ENCODE results near the gene SEC22A. TPM values are rescaled to one million over a fixed set of nuclear protein-coding genes. Genes with fewer than 3 reads are reported as not detected.

The SEC22A gene
- total RNA-seq, 2 donors from 2014 or later, result 24.7 to 25.3 TPM

DNA sequence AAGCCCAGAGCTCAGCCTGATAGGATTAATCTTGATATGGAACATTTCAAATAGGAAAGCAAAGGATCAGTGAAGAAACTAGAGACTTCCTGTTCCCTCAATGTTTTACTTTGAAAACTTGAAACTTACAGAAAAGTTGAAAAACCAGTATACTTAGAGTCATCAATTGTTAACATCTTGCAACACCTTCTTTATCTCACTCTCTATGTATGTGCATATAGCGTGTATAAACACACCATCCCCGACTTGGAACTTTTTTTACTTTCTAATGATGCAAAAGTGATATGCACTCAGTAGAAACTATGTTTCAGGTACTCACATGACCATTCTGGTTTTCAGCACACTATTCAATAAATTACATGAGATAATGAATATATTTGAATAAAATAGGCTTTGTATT is 60.5 kb downstream of the SEC22A start:
- DNase-seq (ENCODE audit: low spot score), result no peak
- Histone ChIP-seq H3K36me3 (no peaks in the 10 kb centered on the region), H3K27ac (no peak overlapping the region), H3K9me3 (no peaks in the 10 kb centered on the region), H3K4me3 (no peak overlapping the region), H3K27me3 (replicated peaks; ENCODE audit: insufficient read depth) (no peaks in the 10 kb centered on the region), H3K4me1 (ENCODE audit: control insufficient read depth in 1 of 2, low read depth in 2 of 2) (no peaks in the 10 kb centered on the region)
- TF ChIP-seq, protein P1, sequence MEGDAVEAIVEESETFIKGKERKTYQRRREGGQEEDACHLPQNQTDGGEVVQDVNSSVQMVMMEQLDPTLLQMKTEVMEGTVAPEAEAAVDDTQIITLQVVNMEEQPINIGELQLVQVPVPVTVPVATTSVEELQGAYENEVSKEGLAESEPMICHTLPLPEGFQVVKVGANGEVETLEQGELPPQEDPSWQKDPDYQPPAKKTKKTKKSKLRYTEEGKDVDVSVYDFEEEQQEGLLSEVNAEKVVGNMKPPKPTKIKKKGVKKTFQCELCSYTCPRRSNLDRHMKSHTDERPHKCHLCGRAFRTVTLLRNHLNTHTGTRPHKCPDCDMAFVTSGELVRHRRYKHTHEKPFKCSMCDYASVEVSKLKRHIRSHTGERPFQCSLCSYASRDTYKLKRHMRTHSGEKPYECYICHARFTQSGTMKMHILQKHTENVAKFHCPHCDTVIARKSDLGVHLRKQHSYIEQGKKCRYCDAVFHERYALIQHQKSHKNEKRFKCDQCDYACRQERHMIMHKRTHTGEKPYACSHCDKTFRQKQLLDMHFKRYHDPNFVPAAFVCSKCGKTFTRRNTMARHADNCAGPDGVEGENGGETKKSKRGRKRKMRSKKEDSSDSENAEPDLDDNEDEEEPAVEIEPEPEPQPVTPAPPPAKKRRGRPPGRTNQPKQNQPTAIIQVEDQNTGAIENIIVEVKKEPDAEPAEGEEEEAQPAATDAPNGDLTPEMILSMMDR (IDR thresholded peaks at IDR 0.05), result no peak
- ATAC-seq (ENCODE audit: insufficient number of reproducible peaks, low FRiP score, low read depth), result no peak

DNA sequence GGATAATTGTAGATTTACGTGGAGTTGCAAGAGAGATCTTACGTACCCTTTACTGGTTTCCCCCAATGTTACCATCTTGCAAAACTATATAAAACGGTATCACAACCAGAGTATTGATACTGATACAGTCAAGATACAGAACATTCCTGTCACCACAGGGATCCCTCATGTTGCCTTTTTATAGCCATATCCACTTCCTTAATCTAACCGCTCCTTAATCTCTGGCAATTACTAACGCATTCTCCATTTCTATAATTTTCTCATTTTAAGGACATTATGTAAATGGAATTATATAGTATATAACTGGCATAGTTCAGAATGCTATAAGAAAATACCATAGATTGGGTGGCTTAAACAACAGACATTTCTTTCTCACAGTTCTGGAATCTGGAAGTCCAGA is 61.1 kb downstream of the SEC22A start:
- no peaks in the 10 kb centered on the region for H3K9me3 ChIP-seq
- H3K4me3 ChIP-seq, result no peak overlapping the region
- no peak for ATAC-seq (ENCODE audit: insufficient number of reproducible peaks, low FRiP score, low read depth)
- no peak for DNase-seq (ENCODE audit: low spot score)
- H3K36me3 ChIP-seq, result no peaks in the 10 kb centered on the region
- TF ChIP-seq, protein P1 (IDR thresholded peaks at IDR 0.05), result no peak
- H3K27ac ChIP-seq, result no peak overlapping the region
- no peaks in the 10 kb centered on the region for H3K27me3 ChIP-seq (replicated peaks; ENCODE audit: insufficient read depth)
- H3K4me1 ChIP-seq (ENCODE audit: control insufficient read depth in 1 of 2, low read depth in 2 of 2), result no peaks in the 10 kb centered on the region

DNA sequence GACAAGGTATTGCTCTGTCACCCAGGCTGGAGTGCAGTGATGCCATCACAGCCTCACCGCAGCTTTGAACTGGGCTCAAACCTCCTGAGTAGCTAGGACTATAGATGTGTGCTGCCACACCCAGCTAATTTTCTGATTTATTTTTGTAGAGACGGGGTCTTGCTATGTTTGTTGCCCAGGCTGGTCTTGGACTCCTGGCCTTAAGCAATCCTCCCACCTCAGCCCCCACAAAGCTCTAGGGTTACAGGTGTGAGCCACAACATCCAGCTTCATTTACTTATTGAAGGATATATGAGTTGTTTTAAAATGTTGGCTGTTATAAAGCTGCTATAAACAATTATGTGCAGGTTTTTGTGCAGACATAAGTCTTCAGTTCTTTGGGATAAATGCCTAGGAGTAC is 62.2 kb downstream of the SEC22A start:
- no peak overlapping the region for H3K27ac ChIP-seq
- no peak overlapping the region for H3K4me3 ChIP-seq
- H3K4me1 ChIP-seq (ENCODE audit: control insufficient read depth in 1 of 2, low read depth in 2 of 2), result no peaks in the 10 kb centered on the region
- ATAC-seq (ENCODE audit: insufficient number of reproducible peaks, low FRiP score, low read depth), result no peak
- no peaks in the 10 kb centered on the region for H3K9me3 ChIP-seq
- H3K36me3 ChIP-seq, result no peaks in the 10 kb centered on the region
- no peaks in the 10 kb centered on the region for H3K27me3 ChIP-seq (replicated peaks; ENCODE audit: insufficient read depth)
- no peak for DNase-seq (ENCODE audit: low spot score)
- TF ChIP-seq, protein P1 (IDR thresholded peaks at IDR 0.05), result no peak

DNA sequence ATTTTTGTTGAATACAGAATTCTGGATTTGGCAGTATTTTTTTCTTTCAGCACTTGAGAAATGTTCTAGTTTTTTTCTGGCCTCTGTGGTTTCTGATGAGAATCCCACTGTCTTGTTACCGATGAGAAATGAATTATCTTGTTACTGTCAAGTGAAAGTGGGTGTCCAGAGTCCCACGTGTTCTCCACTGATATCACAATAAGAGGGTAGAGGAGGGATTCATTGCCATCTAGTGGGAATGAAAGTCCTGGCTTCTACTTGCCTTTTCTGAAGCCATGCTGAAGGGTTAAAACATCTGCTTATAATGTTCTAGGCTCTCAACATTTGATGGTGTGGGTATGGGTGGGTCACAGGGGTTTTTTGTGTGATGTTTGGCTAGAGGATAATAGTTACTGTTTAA is 66.1 kb downstream of the SEC22A start:
- Histone ChIP-seq H3K36me3 (no peaks in the 10 kb centered on the region), H3K9me3 (no peaks in the 10 kb centered on the region), H3K27me3 (replicated peaks; ENCODE audit: insufficient read depth) (no peaks in the 10 kb centered on the region), H3K4me1 (ENCODE audit: control insufficient read depth in 1 of 2, low read depth in 2 of 2) (no peaks in the 10 kb centered on the region), H3K27ac (no peak overlapping the region), H3K4me3 (no peak overlapping the region)
- ATAC-seq (ENCODE audit: insufficient number of reproducible peaks, low FRiP score, low read depth) (no peak), DNase-seq (ENCODE audit: low spot score) (no peak)
- TF ChIP-seq, protein P1 (IDR thresholded peaks at IDR 0.05), result no peak

DNA sequence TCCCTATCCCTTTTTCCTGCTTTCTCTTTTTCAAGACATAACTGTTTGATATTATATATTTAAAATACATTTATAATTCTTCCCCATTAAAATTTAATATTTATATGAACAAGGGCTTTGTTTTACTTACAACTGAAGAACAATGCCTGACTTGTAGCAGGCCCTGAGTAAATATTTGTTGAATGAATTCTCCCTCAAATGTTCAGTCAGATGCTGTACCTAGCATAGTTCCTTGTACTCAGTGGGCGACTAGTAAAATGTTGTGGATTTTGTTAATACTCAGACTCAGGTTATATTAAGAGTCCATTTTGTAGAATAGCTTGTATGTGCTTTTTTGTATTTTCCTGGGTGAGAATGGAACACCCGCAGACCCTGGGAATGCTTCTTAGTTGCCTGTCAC is 69.1 kb downstream of the SEC22A start:
- H3K9me3 ChIP-seq, result no peaks in the 10 kb centered on the region
- DNase-seq (ENCODE audit: low spot score), result no peak
- ATAC-seq (ENCODE audit: insufficient number of reproducible peaks, low FRiP score, low read depth), result no peak
- no peak overlapping the region for H3K27ac ChIP-seq
- peaks cover 0 to 3% of the 10 kb centered on the region in 2 donors for H3K4me1 ChIP-seq (ENCODE audit: control insufficient read depth in 1 of 2, low read depth in 2 of 2)
- H3K4me3 ChIP-seq, result no peak overlapping the region
- no peaks in the 10 kb centered on the region for H3K27me3 ChIP-seq (replicated peaks; ENCODE audit: insufficient read depth)
- TF ChIP-seq, protein P1 (IDR thresholded peaks at IDR 0.05), result no peak
- H3K36me3 ChIP-seq, result no peaks in the 10 kb centered on the region

Data from thoracic aorta (tissue), 2 donors.